Suppressor macrophage (primary cell): Measurements from ENCODE around the gene MACROD1.

Experiments
- DNase-seq, 4 experiments: peaks; one replicate each; pipeline ENCODE4 v3.0.0-alpha.2; 2020 to 2022

Gene MACROD1

DNA sequence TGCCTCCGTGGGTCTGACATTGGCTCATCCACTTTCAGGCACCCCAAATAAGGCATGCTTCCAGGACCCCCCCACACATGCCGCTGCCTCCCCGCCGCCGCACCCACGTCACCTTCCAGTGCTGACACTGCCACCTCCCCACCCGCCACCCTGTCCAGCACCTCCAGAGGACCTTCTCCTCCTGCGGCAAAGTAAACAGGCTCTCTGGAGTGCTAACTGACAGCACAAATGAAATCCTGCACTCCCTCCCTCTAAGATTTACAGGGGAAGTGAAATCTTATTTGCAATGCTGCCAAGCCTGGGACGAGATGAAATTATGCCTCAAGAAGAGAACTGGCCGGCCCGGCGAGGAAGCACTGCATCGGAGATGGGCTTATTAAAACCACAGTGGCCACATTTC, 35.3 kb downstream of the MACROD1 start:
- DNase-seq, result peak in 1 of 4 experiments; percentile 19

GRCh38 chr11:64129403-64129802, 36.5 kb downstream of the MACROD1 start:
- DNase-seq, result no peak

GRCh38 chr11:64128255-64129006, 37.5 kb downstream of the MACROD1 start:
- DNase-seq, result no peak

- no peak for DNase-seq
Measured at GRCh38 chr11:64127267-64128072, 38.4 kb downstream of the MACROD1 start.

DNA sequence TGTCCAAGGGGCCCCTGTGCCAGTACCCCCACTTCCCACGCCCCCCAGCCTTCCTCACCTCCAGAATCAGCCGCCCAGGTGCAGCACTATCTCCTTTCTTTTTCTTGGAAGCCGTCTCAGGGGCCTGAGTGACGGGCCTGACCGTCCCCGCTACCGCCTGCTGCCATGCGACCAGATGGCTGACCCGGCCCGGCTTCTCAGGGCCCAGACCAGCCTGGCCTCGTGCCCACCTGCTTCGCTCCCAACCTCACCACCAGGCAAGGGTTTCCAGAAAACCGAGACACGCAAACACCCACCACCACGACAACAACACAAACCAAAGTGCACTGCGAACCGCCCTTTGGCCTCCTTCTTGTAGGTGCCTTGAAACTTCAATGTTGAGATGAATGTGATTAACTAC, 39.1 kb downstream of the MACROD1 start:
- no peak for DNase-seq

DNA sequence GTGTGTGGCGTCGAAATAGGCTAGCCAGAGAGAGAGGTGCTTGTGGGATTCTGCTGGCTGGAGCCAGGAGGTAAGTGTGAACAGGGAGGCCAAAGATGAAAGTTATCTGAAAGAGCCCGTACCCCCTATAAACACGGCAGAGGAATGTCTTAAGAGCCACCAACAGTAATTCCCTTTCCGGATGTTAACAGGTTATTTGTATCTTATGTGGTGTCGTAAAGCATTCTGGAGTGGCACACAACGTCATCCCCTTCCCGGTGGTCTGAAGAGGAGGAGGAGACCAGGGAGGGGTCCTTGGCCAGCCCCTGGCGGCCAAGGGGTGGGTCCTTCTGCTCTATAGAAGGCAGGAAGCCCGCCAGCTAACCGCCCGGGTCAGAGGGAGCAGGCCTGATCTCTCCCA, 39.5 kb downstream of the MACROD1 start:
- DNase-seq, result no peak

GRCh38 chr11:64125676-64126075, 40.2 kb downstream of the MACROD1 start:
- no peak for DNase-seq

- DNase-seq, result no peak
Measured at GRCh38 chr11:64124147-64124546, 41.8 kb downstream of the MACROD1 start.

DNA sequence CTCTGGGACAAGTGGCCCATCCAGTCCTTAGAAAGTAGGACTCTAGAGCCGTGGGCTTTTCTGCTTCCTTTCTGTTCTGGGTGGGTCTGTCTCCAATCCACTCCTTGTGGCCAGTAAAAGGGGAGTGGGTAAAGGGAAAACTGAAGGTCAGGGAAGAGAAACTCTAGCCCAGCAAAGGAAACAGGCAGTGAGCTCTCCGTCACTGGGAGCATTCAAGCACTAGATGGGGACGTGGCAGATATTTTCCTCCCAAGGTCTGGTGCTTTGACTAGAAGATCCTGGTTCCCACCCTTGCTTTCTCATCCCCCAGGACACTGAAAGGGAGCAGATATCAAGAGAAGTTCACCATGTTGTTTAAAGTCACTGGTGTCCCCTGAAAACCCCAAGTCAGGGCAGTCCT, 42.2 kb downstream of the MACROD1 start:
- no peak for DNase-seq

DNA sequence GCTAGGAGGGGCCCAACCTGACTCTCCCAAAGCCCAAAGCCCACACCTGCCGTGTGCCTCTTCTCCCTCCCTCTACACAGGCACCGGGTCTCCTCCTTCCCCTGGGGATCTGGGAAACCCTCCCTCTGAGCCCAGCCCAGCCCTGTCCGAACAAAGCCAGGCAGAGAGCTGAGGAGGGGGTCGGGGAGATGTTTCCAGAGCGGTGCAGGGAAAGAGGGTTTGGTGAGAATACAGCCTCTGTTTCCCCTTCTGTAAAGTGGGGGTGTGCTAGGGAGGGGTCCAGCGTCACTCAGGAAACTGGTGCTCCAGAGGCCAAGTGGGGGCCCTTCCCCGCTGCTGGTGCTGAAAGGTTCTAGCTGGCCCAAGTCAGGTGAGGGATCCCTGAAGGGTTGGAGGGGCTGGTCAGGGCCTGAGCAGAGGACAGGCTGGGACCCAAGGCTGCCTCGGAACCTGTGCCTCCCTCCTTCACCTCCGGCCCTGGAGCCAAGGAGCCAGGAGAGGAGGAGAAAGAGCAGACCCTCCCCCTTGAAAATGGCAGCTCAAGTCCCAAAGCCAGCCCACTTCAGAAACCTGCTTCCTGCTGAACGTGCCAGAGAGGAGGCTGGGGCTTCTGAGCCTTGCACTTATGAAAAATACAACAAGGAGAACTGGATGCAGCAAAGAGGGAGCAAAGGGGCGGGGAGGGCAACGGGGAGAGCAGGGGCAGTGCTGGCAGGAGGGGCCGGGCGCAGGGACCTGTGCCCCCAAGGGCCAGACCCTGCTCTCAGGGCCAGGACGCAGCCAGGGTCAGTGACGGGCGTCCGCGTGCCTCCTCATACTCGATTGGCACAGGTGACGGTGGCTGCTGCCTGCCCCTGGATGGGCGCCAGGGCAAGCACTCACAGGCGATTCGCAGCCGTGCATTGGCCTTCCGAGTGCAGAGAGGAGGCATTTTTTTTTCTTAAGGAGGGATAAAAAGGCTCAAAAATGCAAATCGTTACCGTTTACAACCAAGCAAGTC, 43.2 kb downstream of the MACROD1 start:
- no peak for DNase-seq

DNA sequence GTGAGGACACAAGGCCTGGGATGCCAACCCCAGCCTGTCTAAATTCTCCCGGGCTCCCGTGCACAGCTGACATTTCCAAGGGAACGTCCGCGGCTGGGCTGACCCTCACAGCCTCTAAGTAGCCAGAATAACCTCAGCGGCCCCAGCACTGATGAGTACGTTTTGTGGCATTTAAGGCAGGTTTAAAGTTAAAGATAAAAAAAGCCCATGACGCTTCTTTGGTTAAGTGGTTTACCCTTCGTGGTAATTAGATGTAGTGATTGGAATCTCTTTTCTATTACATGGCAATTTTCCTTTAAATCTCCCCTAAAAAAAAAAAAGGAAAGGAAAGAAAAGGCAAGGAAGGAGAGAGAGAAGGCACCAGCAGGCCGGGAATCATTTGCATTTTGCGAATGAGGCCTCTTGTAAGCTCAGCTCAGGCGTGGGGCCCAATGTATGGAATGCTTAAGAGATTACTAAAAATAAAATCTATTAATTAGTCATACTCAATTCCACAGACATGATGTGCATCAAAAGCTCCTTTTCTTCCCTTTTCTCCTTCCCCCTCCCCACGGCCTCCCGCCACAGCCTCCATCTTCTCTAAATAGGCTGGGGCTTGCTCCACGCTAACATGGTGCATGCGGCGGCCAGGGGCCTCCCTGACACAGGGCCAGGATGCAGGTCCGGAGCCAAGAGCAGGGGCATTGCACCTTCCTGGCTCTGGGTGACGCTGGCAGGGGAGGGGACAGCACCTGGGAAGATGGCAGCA, 44.1 kb downstream of the MACROD1 start:
- no peak for DNase-seq

- no peak for DNase-seq
Measured at GRCh38 chr11:64120951-64121569, 44.9 kb downstream of the MACROD1 start.

DNA sequence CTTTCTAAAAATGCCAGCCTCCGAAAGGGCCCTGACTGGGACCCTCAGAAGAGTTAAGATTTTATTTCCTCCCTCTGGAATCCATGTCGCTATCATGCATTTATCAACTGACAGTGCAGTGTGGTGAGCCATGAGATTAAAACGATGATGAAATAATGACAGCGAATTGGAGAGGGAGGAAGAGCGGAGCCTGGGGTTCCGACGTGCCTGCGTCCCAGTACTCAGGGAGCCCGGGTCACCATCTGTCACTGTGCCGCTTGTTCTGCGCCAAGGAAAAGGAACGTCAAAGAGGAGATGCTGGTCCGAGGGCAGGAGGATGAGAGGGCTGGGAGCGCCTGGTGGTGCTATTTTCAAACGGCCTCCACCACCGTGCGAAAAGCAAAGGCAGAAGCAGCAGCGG, 46.2 kb downstream of the MACROD1 start:
- no peak for DNase-seq

- DNase-seq, result no peak
Measured at GRCh38 chr11:64118876-64119665, 46.8 kb downstream of the MACROD1 start.

- DNase-seq, result no peak
Measured at GRCh38 chr11:64117763-64118459, 48.0 kb downstream of the MACROD1 start.

DNA sequence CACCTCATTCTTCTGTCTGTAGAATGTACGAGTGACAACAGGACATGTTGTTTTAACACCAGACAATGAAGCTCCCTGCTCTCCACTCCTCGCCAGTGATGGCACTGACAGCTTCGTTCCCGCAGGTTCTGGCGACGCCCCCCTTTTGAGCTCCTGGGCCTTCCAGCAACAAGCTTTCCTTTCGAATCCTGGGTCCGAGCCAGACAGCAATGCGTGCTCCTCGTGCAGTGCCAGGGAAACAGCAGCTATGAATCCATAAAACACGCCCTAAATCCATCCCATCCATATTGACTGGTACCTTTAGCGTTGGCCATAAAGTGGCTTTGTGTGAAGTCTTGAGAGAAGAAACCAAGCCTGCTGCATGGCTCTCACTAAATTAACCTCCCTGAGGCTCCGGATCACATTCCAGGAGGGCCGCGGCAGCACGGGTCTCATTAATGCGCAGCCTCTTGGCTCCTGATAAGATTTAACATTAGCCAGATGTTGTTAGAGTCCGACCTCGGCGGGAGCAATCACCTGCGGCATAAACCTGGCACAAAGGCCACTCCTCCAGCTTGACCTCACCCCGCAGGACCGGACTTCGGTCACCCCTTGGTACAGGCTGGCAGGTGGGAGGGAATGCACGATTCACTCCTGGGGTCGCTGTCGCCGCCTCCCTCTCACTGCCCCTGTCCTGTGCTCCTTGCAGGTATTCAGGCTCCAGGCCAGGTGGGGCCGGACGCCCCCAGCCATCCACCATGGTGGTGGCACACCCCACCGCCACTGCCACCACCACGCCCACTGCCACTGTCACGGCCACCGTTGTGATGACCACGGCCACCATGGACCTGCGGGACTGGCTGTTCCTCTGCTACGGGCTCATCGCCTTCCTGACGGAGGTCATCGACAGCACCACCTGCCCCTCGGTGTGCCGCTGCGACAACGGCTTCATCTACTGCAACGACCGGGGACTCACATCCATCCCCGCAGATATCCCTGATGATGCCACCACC, 50.1 kb downstream of the MACROD1 start:
- DNase-seq, result no peak

DNA sequence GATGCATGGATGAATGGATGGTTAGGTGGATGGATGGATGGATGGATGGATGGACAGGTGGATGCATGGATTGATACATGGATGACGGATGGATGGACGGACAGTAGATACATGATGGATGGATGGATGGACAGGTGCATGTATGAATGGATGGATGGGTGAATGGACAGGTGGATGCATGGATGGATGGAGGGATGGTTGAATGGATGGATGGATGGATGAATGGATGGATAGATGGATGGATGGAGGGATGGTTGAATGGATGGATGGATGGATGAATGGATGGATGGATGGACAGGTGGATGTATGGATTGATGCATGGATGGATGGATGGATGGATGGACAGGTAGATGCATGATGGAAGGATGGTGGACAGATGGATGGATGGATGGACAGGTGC, 51.7 kb downstream of the MACROD1 start:
- DNase-seq, result no peak

GRCh38 chr11:64113462-64113780, 52.5 kb downstream of the MACROD1 start:
- no peak for DNase-seq
